GM10266 (cell line): ENCODE measurements around the gene MBP.

Source experiments
- DNase-seq: peaks from one replicate; pipeline ENCODE4 v3.0.0; 2012; ENCODE audit errors: extremely low spot score
- TF ChIP-seq, protein P1 (sequence below): IDR thresholded peaks from 2 replicates; pipeline ENCODE4 v1.5.1; 2012; ENCODE audit warnings: mild to moderate bottlenecking, low read depth; ENCODE audit not compliant: control insufficient read depth, insufficient read depth; ENCODE audit errors: missing control alignments

The MBP gene

GRCh38 chr18:76997951-76998808 lies 134.4 kb downstream of the MBP start:
- TF ChIP-seq, protein P1, sequence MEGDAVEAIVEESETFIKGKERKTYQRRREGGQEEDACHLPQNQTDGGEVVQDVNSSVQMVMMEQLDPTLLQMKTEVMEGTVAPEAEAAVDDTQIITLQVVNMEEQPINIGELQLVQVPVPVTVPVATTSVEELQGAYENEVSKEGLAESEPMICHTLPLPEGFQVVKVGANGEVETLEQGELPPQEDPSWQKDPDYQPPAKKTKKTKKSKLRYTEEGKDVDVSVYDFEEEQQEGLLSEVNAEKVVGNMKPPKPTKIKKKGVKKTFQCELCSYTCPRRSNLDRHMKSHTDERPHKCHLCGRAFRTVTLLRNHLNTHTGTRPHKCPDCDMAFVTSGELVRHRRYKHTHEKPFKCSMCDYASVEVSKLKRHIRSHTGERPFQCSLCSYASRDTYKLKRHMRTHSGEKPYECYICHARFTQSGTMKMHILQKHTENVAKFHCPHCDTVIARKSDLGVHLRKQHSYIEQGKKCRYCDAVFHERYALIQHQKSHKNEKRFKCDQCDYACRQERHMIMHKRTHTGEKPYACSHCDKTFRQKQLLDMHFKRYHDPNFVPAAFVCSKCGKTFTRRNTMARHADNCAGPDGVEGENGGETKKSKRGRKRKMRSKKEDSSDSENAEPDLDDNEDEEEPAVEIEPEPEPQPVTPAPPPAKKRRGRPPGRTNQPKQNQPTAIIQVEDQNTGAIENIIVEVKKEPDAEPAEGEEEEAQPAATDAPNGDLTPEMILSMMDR: no peak
- DNase-seq: no peak

- no peak for DNase-seq
- TF ChIP-seq, protein P1: no peak
Observed at GRCh38 chr18:76996429-76996828, 136.2 kb downstream of the MBP start.

GRCh38 chr18:76995896-76996295 lies 136.7 kb downstream of the MBP start:
- no peak for DNase-seq
- TF ChIP-seq, protein P1: no peak

- TF ChIP-seq, protein P1: no peak
- no peak for DNase-seq
Observed at GRCh38 chr18:76994086-76994654, 138.4 kb downstream of the MBP start.

DNA sequence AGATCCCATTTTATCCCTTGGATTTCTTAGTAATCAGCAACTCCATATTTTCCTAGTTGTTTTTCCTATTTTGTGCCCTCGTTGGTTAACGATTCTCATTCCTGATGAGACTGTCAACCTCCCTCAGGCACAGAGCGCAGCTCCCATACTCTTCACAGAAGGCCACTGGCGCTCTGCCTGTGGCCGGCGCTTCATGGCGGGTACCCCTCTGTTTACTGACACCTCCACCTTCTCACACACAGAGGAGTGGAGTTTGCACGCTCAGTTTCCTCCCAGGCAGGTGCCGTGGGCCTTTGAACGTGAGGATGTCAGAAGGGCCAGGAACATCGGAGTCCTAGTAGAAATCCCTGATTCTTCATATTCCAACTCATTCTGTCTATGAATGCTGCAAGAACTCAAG lies 139.0 kb downstream of the MBP start:
- DNase-seq: no peak
- TF ChIP-seq, protein P1: no peak

- TF ChIP-seq, protein P1: no peak
- no peak for DNase-seq
Observed at GRCh38 chr18:76993085-76993382, 139.5 kb downstream of the MBP start.
